Naive thymus-derived CD4-positive, alpha-beta T cell (primary cell): ENCODE results near the gene CLSTN2. TPM values are rescaled to one million over a fixed set of nuclear protein-coding genes. Genes with fewer than 3 reads are reported as not detected.

Experiments used
- ATAC-seq: fragments of 150-1000 bp; cut with Tn5 transposase; 2 replicates; pipeline ENCODE4 v1.10.0; 2021; ENCODE audit warnings: mild to moderate bottlenecking, moderate library complexity
- CTCF ChIA-PET: fragments of 350-600 bp; sonication (Branson Sonifier 250); formaldehyde crosslinking; loops from one replicate; lab custom pipeline; 2021; ENCODE audit warnings: antibody characterized with exemption; lab: Charles Lee
- POLR2A ChIA-PET: fragments of 350-600 bp; sonication (Branson Sonifier 250); formaldehyde crosslinking; loops from one replicate; lab custom pipeline; 2021; ENCODE audit warnings: antibody characterized with exemption, inconsistent platforms; lab: Charles Lee
- DNase-seq, 9 donors: peaks; one replicate each; pipeline versions ENCODE4 v3.0.0 to v3.0.0-alpha.2; 2020 to 2022; ENCODE audit warnings: mixed read lengths in 1 of 9
- H3K27ac ChIP-seq: one replicate; pipeline ENCODE4 v1.7.0; 2013; ENCODE audit warnings: mild to moderate bottlenecking, low read depth, low read length, moderate library complexity
- H3K27me3 ChIP-seq, 2 donors: one replicate each; pipeline ENCODE4 v1.7.0; 2013; ENCODE audit warnings: low read length in 2 of 2, mild to moderate bottlenecking in 2 of 2, moderate library complexity in 2 of 2; ENCODE audit not compliant: control insufficient read depth in 2 of 2, insufficient read depth in 2 of 2
- H3K36me3 ChIP-seq, 3 experiments: 1 replicate in 2 of 3; 2 replicates in 1 of 3; pipeline ENCODE4 v1.7.0; 2013; ENCODE audit warnings: low read length in 3 of 3, mild to moderate bottlenecking in 3 of 3, moderate library complexity in 1 of 3; ENCODE audit not compliant: insufficient read depth in 3 of 3, control insufficient read depth in 2 of 3
- H3K4me1 ChIP-seq, 2 donors: one replicate each; pipeline ENCODE4 v1.7.0; 2013; ENCODE audit warnings: low read length in 2 of 2, mild to moderate bottlenecking in 2 of 2, moderate library complexity in 1 of 2; ENCODE audit not compliant: control insufficient read depth in 2 of 2, insufficient read depth in 2 of 2
- H3K4me3 ChIP-seq: 2 replicates; pipeline ENCODE4 v1.7.0; 2013; ENCODE audit warnings: mild to moderate bottlenecking, low read length
- H3K9me3 ChIP-seq, 3 experiments: 1 replicate in 2 of 3; 2 replicates in 1 of 3; pipeline ENCODE4 v1.7.0; 2013; ENCODE audit warnings: low read length in 3 of 3; ENCODE audit not compliant: control insufficient read depth in 2 of 3
- H3K27ac Mint-ChIP-seq, 9 donors: one replicate each; pipeline ENCODE4 v1.8.0; 2020 to 2022; ENCODE audit warnings: mixed read lengths in 9 of 9, mild to moderate bottlenecking in 8 of 9, moderate library complexity in 5 of 9, inconsistent platforms in 2 of 9
- H3K27me3 Mint-ChIP-seq, 5 donors: one replicate each; pipeline ENCODE4 v1.8.0; 2021 to 2022; ENCODE audit warnings: mixed read lengths in 5 of 5, mild to moderate bottlenecking in 1 of 5
- H3K36me3 Mint-ChIP-seq, 5 donors: one replicate each; pipeline ENCODE4 v1.8.0; 2020 to 2022; ENCODE audit warnings: mixed read lengths in 5 of 5, mild to moderate bottlenecking in 3 of 5, inconsistent platforms in 1 of 5
- H3K4me1 Mint-ChIP-seq, 7 donors: one replicate each; pipeline ENCODE4 v1.8.0; 2020 to 2022; ENCODE audit warnings: mixed read lengths in 7 of 7, mild to moderate bottlenecking in 3 of 7, inconsistent platforms in 1 of 7
- H3K4me3 Mint-ChIP-seq, 10 donors: one replicate each; pipeline ENCODE4 v1.8.0; 2020 to 2022; ENCODE audit warnings: mild to moderate bottlenecking in 10 of 10, mixed read lengths in 10 of 10, moderate library complexity in 6 of 10, inconsistent platforms in 2 of 10
- H3K9me3 Mint-ChIP-seq, 11 donors: one replicate each; pipeline ENCODE4 v1.8.0; 2020 to 2022; ENCODE audit warnings: mixed read lengths in 11 of 11, mild to moderate bottlenecking in 4 of 11, inconsistent platforms in 1 of 11, moderate library complexity in 1 of 11
- intact Hi-C, 2 donors: fragments of 100-400 bp; cut with micrococcal nuclease; formaldehyde crosslinking; loops; one replicate each; pipeline ENCODE4 v1.15.1; 2023
- polyA plus RNA-seq, 2 donors: library from polyadenylated mRNA; unstranded; fragments of 300-500 nt; fragmentation: Illumina TruSeq; gene quantifications; one replicate each; pipeline ENCODE4 v1.2.3, GENCODE V29; 2021
- total RNA-seq, 6 experiments: library from RNA in 5 of 6; stranded (reverse) in 5 of 6; gene quantifications; 1 replicate in 5 of 6; 2 replicates in 1 of 6; pipeline ENCODE4 v1.2.3 and lab custom pipeline; 2021 to 2026

The CLSTN2 gene
- total and polyA plus RNA-seq, 7 experiments from 2014 or later, result 0.02 TPM; not detected in 6

- H3K27me3 ChIP-seq, result no peaks in the 10 kb centered on the region
- no peak overlapping the region for H3K27ac ChIP-seq
- H3K4me1 Mint-ChIP-seq, result peaks cover 0 to 2% (median 0%) of the 10 kb centered on the region in 7 donors
- POLR2A ChIA-PET, result no interaction called here
- no peak for ATAC-seq
- H3K36me3 ChIP-seq, result no peaks in the 10 kb centered on the region
- H3K27me3 Mint-ChIP-seq, result peaks cover 0 to 10% (median 6%) of the 10 kb centered on the region in 5 donors
- no peaks in the 10 kb centered on the region for H3K9me3 ChIP-seq
- H3K9me3 Mint-ChIP-seq, result peaks cover 0 to 2% (median 0%) of the 10 kb centered on the region in 11 donors
- CTCF ChIA-PET, result no interaction called here
- H3K4me3 Mint-ChIP-seq, result no peak overlapping the region
- no peaks in the 10 kb centered on the region for H3K4me1 ChIP-seq
- no peak overlapping the region for H3K4me3 ChIP-seq
- no peaks in the 10 kb centered on the region for H3K36me3 Mint-ChIP-seq
- no peak for DNase-seq
- intact Hi-C loops, result no loop called here
- no peak overlapping the region for H3K27ac Mint-ChIP-seq
These were observed 453.4 kb downstream of the CLSTN2 start for GRCh38 chr3:140388202-140388922.

- CTCF ChIA-PET, result no interaction called here
These were observed 456.1 kb downstream of the CLSTN2 start for GRCh38 chr3:140391061-140391460.

GRCh38 chr3:140394488-140395133 is 459.6 kb downstream of the CLSTN2 start:
- Mint-ChIP-seq H3K36me3 (no peaks in the 10 kb centered on the region), H3K27ac (no peak overlapping the region), H3K27me3 (peaks cover 0 to 12% (median 6%) of the 10 kb centered on the region in 5 donors), H3K4me1 (peaks cover 0 to 2% (median 0%) of the 10 kb centered on the region in 7 donors), H3K4me3 (no peak overlapping the region), H3K9me3 (peaks cover 0 to 1% (median 0%) of the 10 kb centered on the region in 11 donors)
- Histone ChIP-seq H3K4me3 (no peak overlapping the region), H3K4me1 (no peaks in the 10 kb centered on the region), H3K27me3 (no peaks in the 10 kb centered on the region), H3K27ac (no peak overlapping the region), H3K9me3 (no peaks in the 10 kb centered on the region), H3K36me3 (no peaks in the 10 kb centered on the region)
- CTCF ChIA-PET, result no interaction called here
- POLR2A ChIA-PET, result no interaction called here
- intact Hi-C loops, result no loop called here
- ATAC-seq (no peak), DNase-seq (no peak)

More at GRCh38 chr3:140391061-140391460, 456.1 kb downstream of the CLSTN2 start:
- DNase-seq (no peak), ATAC-seq (no peak)
- no peak overlapping the region for H3K27ac Mint-ChIP-seq
- Histone ChIP-seq H3K4me1 (no peaks in the 10 kb centered on the region), H3K27ac (no peak overlapping the region), H3K9me3 (no peaks in the 10 kb centered on the region), H3K4me3 (no peak overlapping the region), H3K36me3 (no peaks in the 10 kb centered on the region), H3K27me3 (no peaks in the 10 kb centered on the region)
- intact Hi-C loops, result no loop called here
- no peak overlapping the region for H3K4me3 Mint-ChIP-seq
- H3K27me3 Mint-ChIP-seq, result peaks cover 0 to 12% (median 6%) of the 10 kb centered on the region in 5 donors
- no peaks in the 10 kb centered on the region for H3K36me3 Mint-ChIP-seq
- H3K9me3 Mint-ChIP-seq, result peaks cover 0 to 2% (median 0%) of the 10 kb centered on the region in 11 donors
- POLR2A ChIA-PET, result no interaction called here
- peaks cover 0 to 2% (median 0%) of the 10 kb centered on the region in 7 donors for H3K4me1 Mint-ChIP-seq

GRCh38 chr3:140395134-140396075 is 460.4 kb downstream of the CLSTN2 start:
- ATAC-seq (no peak), DNase-seq (no peak)
- CTCF ChIA-PET, result no interaction called here

GRCh38 chr3:140396110-140396509 is 461.1 kb downstream of the CLSTN2 start:
- no peak overlapping the region for H3K27ac ChIP-seq
- Mint-ChIP-seq H3K27me3 (peaks cover 0 to 12% (median 0%) of the 10 kb centered on the region in 5 donors), H3K4me1 (no peaks in the 10 kb centered on the region), H3K4me3 (no peak overlapping the region), H3K9me3 (peaks cover 0 to 2% (median 0%) of the 10 kb centered on the region in 11 donors), H3K27ac (no peak overlapping the region), H3K36me3 (no peaks in the 10 kb centered on the region)
- H3K4me1 ChIP-seq, result no peaks in the 10 kb centered on the region
- no peaks in the 10 kb centered on the region for H3K36me3 ChIP-seq
- no peaks in the 10 kb centered on the region for H3K9me3 ChIP-seq
- CTCF ChIA-PET, result no interaction called here
- no peak overlapping the region for H3K4me3 ChIP-seq
- no peaks in the 10 kb centered on the region for H3K27me3 ChIP-seq
- no peak for DNase-seq
- ATAC-seq, result no peak
- POLR2A ChIA-PET, result no interaction called here
- intact Hi-C loops, result no loop called here

More at GRCh38 chr3:140395134-140396075, 460.4 kb downstream of the CLSTN2 start:
- Histone ChIP-seq H3K4me1 (no peaks in the 10 kb centered on the region), H3K36me3 (no peaks in the 10 kb centered on the region), H3K4me3 (no peak overlapping the region), H3K27ac (no peak overlapping the region), H3K27me3 (no peaks in the 10 kb centered on the region), H3K9me3 (no peaks in the 10 kb centered on the region)
- no peaks in the 10 kb centered on the region for H3K4me1 Mint-ChIP-seq
- H3K36me3 Mint-ChIP-seq, result no peaks in the 10 kb centered on the region
- POLR2A ChIA-PET, result no interaction called here
- peaks cover 0 to 2% (median 0%) of the 10 kb centered on the region in 11 donors for H3K9me3 Mint-ChIP-seq
- intact Hi-C loops, result no loop called here
- no peak overlapping the region for H3K27ac Mint-ChIP-seq
- no peak overlapping the region for H3K4me3 Mint-ChIP-seq
- H3K27me3 Mint-ChIP-seq, result peaks cover 0 to 12% (median 6%) of the 10 kb centered on the region in 5 donors

GRCh38 chr3:140397847-140398246 is 462.9 kb downstream of the CLSTN2 start:
- Mint-ChIP-seq H3K27ac (no peak overlapping the region), H3K36me3 (no peaks in the 10 kb centered on the region), H3K27me3 (peaks cover 0 to 11% (median 0%) of the 10 kb centered on the region in 5 donors), H3K4me3 (no peak overlapping the region), H3K9me3 (peaks cover 0 to 2% (median 0%) of the 10 kb centered on the region in 11 donors), H3K4me1 (no peaks in the 10 kb centered on the region)
- Histone ChIP-seq H3K27me3 (no peaks in the 10 kb centered on the region), H3K4me1 (no peaks in the 10 kb centered on the region), H3K36me3 (no peaks in the 10 kb centered on the region), H3K9me3 (no peaks in the 10 kb centered on the region), H3K27ac (no peak overlapping the region), H3K4me3 (no peak overlapping the region)
- ChIA-PET CTCF (no interaction called here), POLR2A (no interaction called here)
- intact Hi-C loops, result no loop called here
- ATAC-seq (no peak), DNase-seq (no peak)
